PC-3 (cell line): Measurements from ENCODE around the gene ANKRD9. TPM values are rescaled to one million over a fixed set of nuclear protein-coding genes. Genes with fewer than 3 reads are reported as not detected.

Source experiments
- ATAC-seq: fragments of 200-7000 bp; cut with Tn5 transposase; 2 replicates; pipeline ENCODE4 v1.9.1; 2020; ENCODE audit warnings: mild to moderate bottlenecking, moderate library complexity
- BruUV-seq: library from RNA; stranded (reverse); fragments of 400-500 nt; replicated peaks from 2 replicates; lab custom pipeline; 2021; lab: Mats Ljungman, UMichigan
- CTCF ChIA-PET: fragments of 300-600 bp; sonication (Branson Sonifier 250); formaldehyde crosslinking; loops from one replicate; lab custom pipeline; 2022; ENCODE audit warnings: antibody characterized with exemption; lab: Charles Lee
- POLR2A ChIA-PET: fragments of 300-600 bp; sonication (Branson Sonifier 250); formaldehyde crosslinking; loops from one replicate; lab custom pipeline; 2022; ENCODE audit warnings: antibody characterized with exemption; ENCODE audit not compliant: unreplicated experiment; lab: Charles Lee
- DNase-seq: peaks from one replicate; pipeline ENCODE4 v3.0.0-alpha.2; 2015
- H2AFZ ChIP-seq: fragments of 300-600 bp; sonication (generic); 2 replicates; pipeline ENCODE4 v1.6.0; 2016; ENCODE audit warnings: antibody characterized with exemption, low read length
- H3F3A ChIP-seq: fragments of 300-600 bp; sonication (generic); one replicate; pipeline ENCODE4 v1.6.0; 2017; ENCODE audit warnings: antibody characterized with exemption, low read length, control low read depth, mild to moderate bottlenecking; ENCODE audit not compliant: unreplicated experiment
- H3K27ac ChIP-seq: fragments of 300-600 bp; sonication (generic); 2 replicates; pipeline ENCODE4 v1.5.1; 2016; ENCODE audit warnings: mild to moderate bottlenecking, low read length
- H3K27me3 ChIP-seq: fragments of 300-600 bp; sonication (generic); 2 replicates; pipeline ENCODE4 v1.6.1; 2016; ENCODE audit warnings: low read length, mixed read lengths
- H3K36me3 ChIP-seq: fragments of 300-600 bp; sonication (generic); 2 replicates; pipeline ENCODE4 v1.6.1; 2016; ENCODE audit warnings: low read depth, mixed run types, low read length, mixed read lengths
- H3K4me1 ChIP-seq: fragments of 300-600 bp; sonication (generic); 2 replicates; pipeline ENCODE4 v1.5.1; 2016; ENCODE audit warnings: low read length; ENCODE audit not compliant: insufficient read depth
- H3K4me2 ChIP-seq: fragments of 300-600 bp; sonication (generic); 2 replicates; pipeline ENCODE4 v1.6.0; 2016; ENCODE audit warnings: low read length
- H3K4me3 ChIP-seq: fragments of 300-600 bp; sonication (generic); 2 replicates; pipeline ENCODE4 v1.5.1; 2016; ENCODE audit warnings: mild to moderate bottlenecking, low read length, mixed read lengths
- H3K79me2 ChIP-seq: fragments of 300-600 bp; sonication (generic); 2 replicates; pipeline ENCODE4 v1.6.1; 2017; ENCODE audit warnings: low read length, mixed read lengths
- H3K9ac ChIP-seq: fragments of 300-600 bp; sonication (generic); 2 replicates; pipeline ENCODE4 v1.6.0; 2016; ENCODE audit warnings: mild to moderate bottlenecking, low read length
- H3K9me2 ChIP-seq: fragments of 300-600 bp; sonication (generic); replicated peaks from 2 replicates; pipeline ENCODE4 v1.6.1; 2016; ENCODE audit warnings: mixed run types, low read length, mixed read lengths
- H3K9me3 ChIP-seq: fragments of 300-600 bp; sonication (generic); 2 replicates; pipeline ENCODE4 v1.6.1; 2016; ENCODE audit warnings: low read length, mixed read lengths
- H4K20me1 ChIP-seq: fragments of 300-600 bp; sonication (generic); 2 replicates; pipeline ENCODE4 v1.6.1; 2016; ENCODE audit warnings: low read length, mixed read lengths
- CTCF ChIP-seq: fragments of 300-600 bp; sonication (generic); conservative IDR thresholded peaks from 2 replicates; pipeline ENCODE4 v1.5.1; 2017; ENCODE audit warnings: antibody characterized with exemption, low read depth, mild to moderate bottlenecking, low read length
- EZH2 ChIP-seq: fragments of 300-600 bp; sonication (generic); IDR thresholded peaks from one replicate; pipeline ENCODE4 v1.6.1; 2017; ENCODE audit warnings: antibody characterized with exemption, mild to moderate bottlenecking, low read length; ENCODE audit not compliant: unreplicated experiment
- EZH2phosphoT487 ChIP-seq: fragments of 300-600 bp; sonication (generic); IDR thresholded peaks from 2 replicates; pipeline ENCODE4 v1.6.1; 2018; ENCODE audit warnings: mild to moderate bottlenecking, antibody characterized with exemption, low read length, borderline replicate concordance
- intact Hi-C: fragments of 100-400 bp; cut with micrococcal nuclease; formaldehyde crosslinking; loops from 2 replicates; pipeline ENCODE4 v1.9.0; 2023
- total RNA-seq: library from RNA; depleted of rRNA; stranded (reverse); fragments of >200 nt; gene quantifications from 2 replicates; pipeline ENCODE4 v1.2.3, GENCODE V29; 2014

The ANKRD9 gene
- total RNA-seq, 1 experiment from 2014 or later, result 52.6 TPM

- Histone ChIP-seq H3K9me3 (no peaks in the 10 kb centered on the region), H3K27ac (peak overlapping the region; percentile 89), H3F3A (no peaks in the 10 kb centered on the region), H3K9me2 (no peaks in the 10 kb centered on the region), H4K20me1 (no peaks in the 10 kb centered on the region), H3K27me3 (no peaks in the 10 kb centered on the region), H3K4me3 (peak overlapping the region; percentile 68), H3K36me3 (no peaks in the 10 kb centered on the region), H2AFZ (peak overlapping the region; percentile 62), H3K4me1 (peaks cover 36% of the 10 kb centered on the region), H3K4me2 (peak overlapping the region; percentile 85), H3K9ac (peak overlapping the region; percentile 79), H3K79me2 (no peaks in the 10 kb centered on the region)
- DNase-seq (peak; percentile 99), ATAC-seq (peak; percentile 86)
- intact Hi-C loops, result loop anchor here (1.0 to 2.0 kb wide), 2 partner anchors 68 to 170 kb away; partner anchors contain the start of gene RCOR1
- BruUV-seq, result TSS peak; percentile 91
- TF ChIP-seq CTCF (peak; percentile 96), EZH2phosphoT487 (no peak)
- ChIA-PET CTCF (interaction anchor here (0.6 to 1.7 kb wide), 5 partner anchors 67 to 170 kb away, joined by 3 to 13 read pairs (median 4); no protein-coding TSS in a partner anchor), POLR2A (interaction anchor here (0.6 to 1.0 kb wide), 4 partner anchors 19 to 184 kb away, joined by 3 to 12 read pairs (median 4); no protein-coding TSS in a partner anchor)
These were observed 15.1 kb upstream of the ANKRD9 start for GRCh38 chr14:102524451-102525218.

- no TSS peak for BruUV-seq
- 0 out of 2 replicates have a peak overlapping the region, but pooled peaks have one; percentile 7 for H3K27ac ChIP-seq
- peaks cover 36% of the 10 kb centered on the region for H3K4me1 ChIP-seq
These were observed 14.2 kb upstream of the ANKRD9 start for GRCh38 chr14:102523569-102524450.

More at GRCh38 chr14:102523569-102524450, 14.2 kb upstream of the ANKRD9 start:
- intact Hi-C loops, result loop anchor here (1.0 to 2.0 kb wide), 2 partner anchors 68 to 171 kb away; partner anchors contain the start of gene RCOR1
- peak overlapping the region; percentile 59; the same call in 1 of the 2 replicates for H2AFZ ChIP-seq
- peak overlapping the region; percentile 36; the same call in 1 of the 2 replicates for H3K9ac ChIP-seq
- CTCF ChIA-PET, result interaction anchor here (0.6 to 1.7 kb wide), 6 partner anchors 22 to 171 kb away, joined by 3 to 13 read pairs (median 6); no protein-coding TSS in a partner anchor
- H3K4me3 ChIP-seq, result peak overlapping the region; percentile 34; the same call in 1 of the 2 replicates
- H3K79me2 ChIP-seq, result no peaks in the 10 kb centered on the region
- ATAC-seq (no peak), DNase-seq (no peak)
- H3F3A ChIP-seq, result no peaks in the 10 kb centered on the region
- H3K9me3 ChIP-seq, result no peaks in the 10 kb centered on the region
- no peaks in the 10 kb centered on the region for H3K36me3 ChIP-seq
- POLR2A ChIA-PET, result interaction anchor here (0.6 to 1.0 kb wide), 4 partner anchors 19 to 183 kb away, joined by 3 to 12 read pairs (median 4); no protein-coding TSS in a partner anchor
- no peak for TF ChIP-seq EZH2
- TF ChIP-seq CTCF, result no peak
- TF ChIP-seq EZH2phosphoT487, result no peak
- peak overlapping the region; percentile 85 for H3K4me2 ChIP-seq
- H3K9me2 ChIP-seq, result no peaks in the 10 kb centered on the region
- H4K20me1 ChIP-seq, result no peaks in the 10 kb centered on the region
- H3K27me3 ChIP-seq, result no peaks in the 10 kb centered on the region
